ENCODE measurements around the gene PSIP1. TPM values are rescaled to one million over a fixed set of nuclear protein-coding genes. Genes with fewer than 3 reads are reported as not detected.

PSIP1 gene
- total and polyA plus RNA-seq, 9 of the 15 experiments (the other 6 are each of a cell fraction or from before 2014, with no cell fraction given), result 18.8 to 119 (median 59.9) TPM

DNA sequence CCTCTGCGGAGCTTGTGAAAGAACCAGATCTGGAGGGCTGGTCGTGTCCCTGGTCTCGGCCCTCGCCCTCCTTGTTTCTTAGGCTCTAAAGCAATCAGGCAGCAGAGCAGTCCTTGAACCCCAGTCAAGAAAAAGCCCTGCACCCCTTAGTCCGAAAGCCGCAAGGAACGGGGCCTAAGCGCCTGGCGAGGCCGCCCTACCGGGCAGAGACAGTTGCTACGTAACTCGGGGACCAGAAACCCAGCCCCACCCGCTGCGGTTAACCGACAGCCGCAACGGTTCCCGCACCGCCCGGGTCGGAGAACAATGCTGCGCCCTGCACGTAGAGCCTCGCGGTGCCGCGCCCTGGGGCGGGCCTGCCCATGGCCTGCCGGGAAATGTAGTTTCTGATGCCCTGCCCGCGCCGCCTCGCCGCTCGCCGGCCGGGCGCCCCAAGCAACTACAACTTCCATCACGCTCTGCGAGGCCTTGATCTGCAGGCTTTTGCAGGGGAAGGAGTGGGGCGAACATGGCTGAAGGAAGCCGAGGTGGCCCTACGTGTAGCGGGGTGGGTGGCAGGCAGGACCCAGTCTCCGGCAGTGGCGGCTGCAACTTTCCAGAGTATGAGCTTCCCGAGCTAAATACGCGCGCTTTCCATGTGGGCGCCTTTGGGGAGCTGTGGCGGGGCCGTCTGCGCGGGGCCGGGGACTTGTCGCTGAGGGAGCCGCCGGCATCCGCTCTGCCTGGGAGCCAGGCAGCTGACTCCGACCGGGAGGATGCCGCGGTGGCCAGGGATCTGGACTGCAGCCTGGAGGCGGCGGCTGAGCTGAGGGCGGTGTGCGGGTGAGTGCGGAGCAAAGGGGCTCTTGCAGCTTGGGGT lies 88.2 kb downstream of the PSIP1 start, which contains the start of gene SNAPC3 (continued):
- no peak for TF ChIP-seq FOXO4 (CRISPR knock-in tag; IDR thresholded peaks at IDR 0.05)
- no peak for TF ChIP-seq ETS2 (tag; IDR thresholded peaks at IDR 0.05; ENCODE audit: borderline replicate concordance, poor library complexity, severe bottlenecking)
- TF ChIP-seq ZMIZ1 (IDR thresholded peaks at IDR 0.05; ENCODE audit: low read depth in 2 of 2, low read length in 2 of 2), result 0 out of 4 replicates have a peak, but pooled peaks of 1 of the 2 experiments have one; percentile 31
- TF ChIP-seq COPS2 (conservative IDR thresholded peaks at IDR 0.05), result no peak
- no peak for TF ChIP-seq CREBBP (IDR thresholded peaks at IDR 0.05; ENCODE audit: low read depth, low read length)
- TF ChIP-seq CAMTA2 (CRISPR knock-in tag; conservative IDR thresholded peaks at IDR 0.05), result no peak
- no peak for TF ChIP-seq TSC22D4 (tag; IDR thresholded peaks at IDR 0.05)
- peak; percentile 63; the same call in 1 of the 2 replicates for TF ChIP-seq SP1 (CRISPR knock-in tag; IDR thresholded peaks at IDR 0.05)
- no peak for TF ChIP-seq REST (IDR thresholded peaks at IDR 0.05; ENCODE audit: borderline replicate concordance)
- TF ChIP-seq REST (CRISPR knock-in tag; IDR thresholded peaks at IDR 0.05; ENCODE audit: low read depth), result no peak
- TF ChIP-seq NFRKB (IDR thresholded peaks at IDR 0.05; ENCODE audit: low read depth), result peak; percentile 55; the same call in 1 of the 2 replicates
- TF ChIP-seq, protein P1, sequence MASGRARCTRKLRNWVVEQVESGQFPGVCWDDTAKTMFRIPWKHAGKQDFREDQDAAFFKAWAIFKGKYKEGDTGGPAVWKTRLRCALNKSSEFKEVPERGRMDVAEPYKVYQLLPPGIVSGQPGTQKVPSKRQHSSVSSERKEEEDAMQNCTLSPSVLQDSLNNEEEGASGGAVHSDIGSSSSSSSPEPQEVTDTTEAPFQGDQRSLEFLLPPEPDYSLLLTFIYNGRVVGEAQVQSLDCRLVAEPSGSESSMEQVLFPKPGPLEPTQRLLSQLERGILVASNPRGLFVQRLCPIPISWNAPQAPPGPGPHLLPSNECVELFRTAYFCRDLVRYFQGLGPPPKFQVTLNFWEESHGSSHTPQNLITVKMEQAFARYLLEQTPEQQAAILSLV (tag; IDR thresholded peaks at IDR 0.05), result no peak

All from K562 (cell line).